ENCODE measurements around the gene KLC1. TPM values are rescaled to one million over a fixed set of nuclear protein-coding genes. Genes with fewer than 3 reads are reported as not detected.
A peak's percentile ranks its signal among the peaks of the same experiment; 100 is the strongest.

Gene KLC1
- total RNA-seq, 5 donors from 2014 or later (not counting 1 experiment from before 2014, with no cell fraction given), result 177 to 241 (median 219) TPM

DNA sequence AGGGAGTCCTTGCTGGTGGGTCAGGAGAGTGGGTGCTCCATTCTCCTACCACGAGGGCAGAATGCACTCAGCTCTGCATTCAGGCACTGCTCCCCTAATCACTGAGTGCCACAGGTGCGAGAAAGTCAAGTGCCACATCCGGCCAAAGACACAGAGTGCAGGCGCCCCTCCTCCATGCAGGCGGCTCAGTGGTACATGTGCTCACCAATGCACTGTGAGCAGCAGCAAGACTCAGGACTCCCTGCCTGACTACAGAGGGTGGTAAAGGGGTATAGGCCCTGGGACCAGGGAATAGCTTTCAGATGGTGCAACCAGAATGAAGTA, 119.5 kb downstream of the KLC1 start:
- WGBS (ENCODE audit: insufficient coverage), result 34% methylated on average over 4 of the region's 5 CpGs
- Mint-ChIP-seq H3K27ac (peak overlapping the region; percentile 73 to 88), H3K27me3 (no peaks in the 10 kb centered on the region), H3K4me1 (peaks cover 12 to 16% (median 13%) of the 10 kb centered on the region in 3 donors), H3K9me3 (no peaks in the 10 kb centered on the region), H3K4me3 (peak overlapping the region in 1 of 3 donors; percentile 40), H3K36me3 (peaks cover 10% of the 10 kb centered on the region)
- ATAC-seq (replicated peaks in 1 of 4) (peak; percentile 96 to 100 (median 98)), DNase-seq (peak; percentile 26 to 74 (median 56))
- Histone ChIP-seq H3K27ac (ENCODE audit: low read length) (peak overlapping the region; percentile 4), H3K36me3 (ENCODE audit: control insufficient read depth in 2 of 2, extremely low read depth in 1 of 2, insufficient read depth in 1 of 2, low read length in 1 of 2) (peaks cover 0 to 10% of the 10 kb centered on the region in 2 donors), H3K9me3 (no peaks in the 10 kb centered on the region), H3K27me3 (replicated peaks in 1 of 2; ENCODE audit: control insufficient read depth in 2 of 2, extremely low read depth in 1 of 2, insufficient read depth in 2 of 2, low read length in 1 of 2) (no peaks in the 10 kb centered on the region), H3K4me3 (ENCODE audit: control insufficient read depth in 1 of 2, extremely low read depth in 1 of 2, low read length in 1 of 2) (no peak overlapping the region), H3K4me1 (ENCODE audit: control insufficient read depth in 1 of 2, extremely low read depth in 1 of 2, insufficient read depth in 2 of 2, low read length in 2 of 2) (peaks cover 6 to 15% of the 10 kb centered on the region in 2 experiments)
- CTCF ChIA-PET, result no interaction called here
- POLR2A ChIA-PET, result no interaction called here

DNA sequence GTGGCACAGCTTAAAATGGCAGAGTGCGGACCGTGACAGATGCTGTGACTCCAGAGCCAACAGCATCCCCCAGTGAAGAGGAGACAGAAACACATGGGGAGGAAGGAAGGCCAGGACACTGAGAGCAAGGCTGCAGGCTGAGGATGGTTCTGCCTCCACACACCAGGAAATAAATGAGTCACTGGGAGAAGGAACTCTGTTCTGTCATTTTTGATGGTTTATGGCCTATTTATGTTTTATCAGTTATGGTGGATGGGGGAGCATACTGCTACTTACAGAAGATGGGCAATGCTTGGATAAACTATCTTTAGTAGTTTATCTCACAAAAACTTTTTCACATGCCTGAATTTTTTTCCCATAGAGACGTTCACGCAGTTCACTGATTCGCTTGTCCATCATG, 120.4 kb downstream of the KLC1 start:
- H3K27ac ChIP-seq (ENCODE audit: low read length), result no peak overlapping the region
- no peaks in the 10 kb centered on the region for H3K9me3 ChIP-seq
- CTCF ChIA-PET, result no interaction called here
- DNase-seq (no peak), ATAC-seq (replicated peaks in 1 of 4) (no peak)
- H3K36me3 Mint-ChIP-seq, result peaks cover 10% of the 10 kb centered on the region
- no CpG with 5 or more reads among the region's 5 CpGs for WGBS (ENCODE audit: insufficient coverage)
- H3K4me1 ChIP-seq (ENCODE audit: control insufficient read depth in 1 of 2, extremely low read depth in 1 of 2, insufficient read depth in 2 of 2, low read length in 2 of 2), result peaks cover 6 to 15% of the 10 kb centered on the region in 2 experiments
- no peak overlapping the region for H3K4me3 ChIP-seq (ENCODE audit: control insufficient read depth in 1 of 2, extremely low read depth in 1 of 2, low read length in 1 of 2)
- peaks cover 12 to 16% (median 13%) of the 10 kb centered on the region in 3 donors for H3K4me1 Mint-ChIP-seq
- H3K36me3 ChIP-seq (ENCODE audit: control insufficient read depth in 2 of 2, extremely low read depth in 1 of 2, insufficient read depth in 1 of 2, low read length in 1 of 2), result peaks cover 5 to 10% of the 10 kb centered on the region in 2 donors
- no peak overlapping the region for H3K4me3 Mint-ChIP-seq
- H3K9me3 Mint-ChIP-seq, result no peaks in the 10 kb centered on the region
- POLR2A ChIA-PET, result no interaction called here
- no peak overlapping the region for H3K27ac Mint-ChIP-seq
- no peaks in the 10 kb centered on the region for H3K27me3 Mint-ChIP-seq
- H3K27me3 ChIP-seq (replicated peaks in 1 of 2; ENCODE audit: control insufficient read depth in 2 of 2, extremely low read depth in 1 of 2, insufficient read depth in 2 of 2, low read length in 1 of 2), result no peaks in the 10 kb centered on the region

GRCh38 chr14:103749860-103750259, 120.8 kb downstream of the KLC1 start:
- ChIA-PET CTCF (no interaction called here), POLR2A (no interaction called here)
- Mint-ChIP-seq H3K9me3 (no peaks in the 10 kb centered on the region), H3K4me1 (peaks cover 12 to 16% (median 13%) of the 10 kb centered on the region in 3 donors), H3K36me3 (peaks cover 10% of the 10 kb centered on the region), H3K4me3 (no peak overlapping the region), H3K27ac (no peak overlapping the region), H3K27me3 (no peaks in the 10 kb centered on the region)
- ATAC-seq (replicated peaks in 1 of 4) (no peak), DNase-seq (peak in 1 of 35 experiments; percentile 11)
- Histone ChIP-seq H3K27ac (ENCODE audit: low read length) (no peak overlapping the region), H3K36me3 (ENCODE audit: control insufficient read depth in 2 of 2, extremely low read depth in 1 of 2, insufficient read depth in 1 of 2, low read length in 1 of 2) (peaks cover 5 to 9% of the 10 kb centered on the region in 2 donors), H3K27me3 (replicated peaks in 1 of 2; ENCODE audit: control insufficient read depth in 2 of 2, extremely low read depth in 1 of 2, insufficient read depth in 2 of 2, low read length in 1 of 2) (no peaks in the 10 kb centered on the region), H3K9me3 (no peaks in the 10 kb centered on the region), H3K4me1 (ENCODE audit: control insufficient read depth in 1 of 2, extremely low read depth in 1 of 2, insufficient read depth in 2 of 2, low read length in 2 of 2) (peaks cover 6 to 15% of the 10 kb centered on the region in 2 experiments), H3K4me3 (ENCODE audit: control insufficient read depth in 1 of 2, extremely low read depth in 1 of 2, low read length in 1 of 2) (no peak overlapping the region)
- 86% methylated on average over 2 of the region's 5 CpGs for WGBS (ENCODE audit: insufficient coverage)

Other genes starting within 250 kb of the KLC1 start
- 100 to 1,000 TPM in 4 of 5 donors, 10 to 100 TPM in 1; 94.7 to 128 (median 107) TPM for gene MARK3, start 243.8 kb upstream of the KLC1 start, total RNA-seq
- gene CKB, start 106.4 kb upstream of the KLC1 start, total RNA-seq, result 1 to 10 TPM; 4.7 to 7.6 (median 6.6) TPM
- 10 to 100 TPM; 10.0 to 20.3 (median 17.6) TPM for gene TRMT61A, start 100.0 kb upstream of the KLC1 start, total RNA-seq
- 10 to 100 TPM; 28.2 to 36.3 (median 31.1) TPM for gene BAG5, start 66.6 kb upstream of the KLC1 start, total RNA-seq
- 10 to 100 TPM; 17.7 to 27.5 (median 22.3) TPM for gene COA8, start 66.3 kb upstream of the KLC1 start, total RNA-seq
- 10 to 100 TPM in 3 of 5 donors, 1 to 10 TPM in 2; 7.4 to 15.1 (median 12.9) TPM for gene XRCC3, start 86.2 kb downstream of the KLC1 start, total RNA-seq
- 10 to 100 TPM in 4 of 5 donors, 1 to 10 TPM in 1; 8.8 to 22.8 (median 22.1) TPM for gene ZFYVE21, start 86.6 kb downstream of the KLC1 start, total RNA-seq
- gene PPP1R13B, start 218.4 kb downstream of the KLC1 start, total RNA-seq, result 10 to 100 TPM; 23.8 to 32.4 (median 29.9) TPM

All from T-cell (primary cell).